ENCODE measurements around the gene HIPK3. TPM values are rescaled to one million over a fixed set of nuclear protein-coding genes. Genes with fewer than 3 reads are reported as not detected.

The HIPK3 gene
- total and polyA plus RNA-seq, 2 donors (not counting 3 experiments of a cell fraction or from before 2014, with no cell fraction given): 13.3 to 36.1 TPM

- no peaks in the 10 kb centered on the region for H3K79me2 ChIP-seq (ENCODE audit: control insufficient read depth, insufficient read depth, low read length)
- no peaks in the 10 kb centered on the region for H3K9me3 ChIP-seq (replicated peaks; ENCODE audit: control insufficient read depth, insufficient read depth, low read length)
- TF ChIP-seq POLR2A (IDR thresholded peaks at IDR 0.05; ENCODE audit: low read depth, low read length) (no peak), EZH2 (IDR thresholded peaks at IDR 0.05; ENCODE audit: borderline replicate concordance, low read depth, low read length, severe bottlenecking) (no peak), MYC (IDR thresholded peaks at IDR 0.05; ENCODE audit: low read depth, low read length) (no peak)
- BruUV-seq (replicated peaks): no TSS peak
- H3K9ac ChIP-seq (replicated peaks; ENCODE audit: extremely low read depth, insufficient read depth, low read length): no peak overlapping the region
- FAIRE-seq (no peak), DNase-seq (ENCODE audit: low read depth, low spot score) (no peak)
- H3K27ac ChIP-seq (ENCODE audit: insufficient read depth, low read depth, low read length): no peak overlapping the region
- no peak overlapping the region for H2AFZ ChIP-seq (ENCODE audit: low read depth, low read length)
- no peaks in the 10 kb centered on the region for H3K4me1 ChIP-seq (ENCODE audit: control insufficient read depth, extremely low read depth, insufficient read depth, low read length)
- H3K4me2 ChIP-seq (ENCODE audit: insufficient read depth, low read length): no peak overlapping the region
- CTCF ChIA-PET: no interaction called here
- no peak overlapping the region for H3K4me3 ChIP-seq (replicated peaks in 1 of 3; ENCODE audit: insufficient read depth in 1 of 3, low read depth in 1 of 3, low read length in 3 of 3)
- dilution Hi-C loops (cut with MboI; ENCODE audit: extremely low pct_ligation_motif_present, low sequenced_read_pairs): no loop called here
- intact Hi-C loops (cut with micrococcal nuclease): no loop called here
- H3K27me3 ChIP-seq (ENCODE audit: control insufficient read depth in 2 of 2, insufficient read depth in 2 of 2, low read length in 2 of 2): no peaks in the 10 kb centered on the region
- no peaks in the 10 kb centered on the region for H4K20me1 ChIP-seq (replicated peaks; ENCODE audit: control insufficient read depth, extremely low read depth, insufficient read depth, low read length)
- H3K36me3 ChIP-seq (ENCODE audit: control insufficient read depth in 2 of 2, extremely low read depth in 1 of 2, insufficient read depth in 2 of 2, low read length in 2 of 2): no peaks in the 10 kb centered on the region
- no peaks in the 10 kb centered on the region for H3K9me1 ChIP-seq (replicated peaks; ENCODE audit: control insufficient read depth, extremely low read depth, insufficient read depth, low read length)
- POLR2A ChIA-PET: no interaction called here
Observed at GRCh38 chr11:33211580-33211979, 45.6 kb upstream of the HIPK3 start.

- POLR2A ChIA-PET: no interaction called here
- CTCF ChIA-PET: interaction anchor here (1.0 to 1.1 kb wide), 2 partner anchors 14 to 18 kb away, joined by 3 read pairs; no protein-coding TSS in a partner anchor
- H3K27ac ChIP-seq (ENCODE audit: insufficient read depth, low read depth, low read length): no peak overlapping the region
- no peaks in the 10 kb centered on the region for H3K27me3 ChIP-seq (ENCODE audit: control insufficient read depth in 2 of 2, insufficient read depth in 2 of 2, low read length in 2 of 2)
- no peaks in the 10 kb centered on the region for H3K9me3 ChIP-seq (replicated peaks; ENCODE audit: control insufficient read depth, insufficient read depth, low read length)
- H4K20me1 ChIP-seq (replicated peaks; ENCODE audit: control insufficient read depth, extremely low read depth, insufficient read depth, low read length): no peaks in the 10 kb centered on the region
- no peaks in the 10 kb centered on the region for H3K9me1 ChIP-seq (replicated peaks; ENCODE audit: control insufficient read depth, extremely low read depth, insufficient read depth, low read length)
- H3K36me3 ChIP-seq (ENCODE audit: control insufficient read depth in 2 of 2, extremely low read depth in 1 of 2, insufficient read depth in 2 of 2, low read length in 2 of 2): no peaks in the 10 kb centered on the region
- H3K9ac ChIP-seq (replicated peaks; ENCODE audit: extremely low read depth, insufficient read depth, low read length): no peak overlapping the region
- no peaks in the 10 kb centered on the region for H3K79me2 ChIP-seq (ENCODE audit: control insufficient read depth, insufficient read depth, low read length)
- intact Hi-C loops (cut with micrococcal nuclease) (no loop called here), dilution Hi-C loops (cut with MboI; ENCODE audit: extremely low pct_ligation_motif_present, low sequenced_read_pairs) (no loop called here)
- H3K4me2 ChIP-seq (ENCODE audit: insufficient read depth, low read length): no peak overlapping the region
- no TSS peak for BruUV-seq (replicated peaks)
- no peaks in the 10 kb centered on the region for H3K4me1 ChIP-seq (ENCODE audit: control insufficient read depth, extremely low read depth, insufficient read depth, low read length)
- no peak overlapping the region for H2AFZ ChIP-seq (ENCODE audit: low read depth, low read length)
- DNase-seq (ENCODE audit: low read depth, low spot score) (no peak), FAIRE-seq (no peak)
- H3K4me3 ChIP-seq (replicated peaks in 1 of 3; ENCODE audit: insufficient read depth in 1 of 3, low read depth in 1 of 3, low read length in 3 of 3): no peak overlapping the region
- TF ChIP-seq JUN (IDR thresholded peaks at IDR 0.05; ENCODE audit: borderline replicate concordance, insufficient read depth, insufficient read length, low read depth) (no peak), POLR2AphosphoS5 (IDR thresholded peaks at IDR 0.05; ENCODE audit: insufficient read depth, low read depth, low read length) (no peak), MYC (IDR thresholded peaks at IDR 0.05; ENCODE audit: low read depth, low read length) (no peak), CTCF (IDR thresholded peaks at IDR 0.05; ENCODE audit: extremely low read depth in 1 of 2, insufficient read depth in 1 of 2, low read depth in 1 of 2, low read length in 2 of 2) (no peak), GATA2 (IDR thresholded peaks at IDR 0.05; ENCODE audit: insufficient read depth, insufficient read length, low read depth, low read length) (no peak), MAX (IDR thresholded peaks at IDR 0.05; ENCODE audit: insufficient read depth, insufficient read length) (no peak), EZH2 (IDR thresholded peaks at IDR 0.05; ENCODE audit: borderline replicate concordance, low read depth, low read length, severe bottlenecking) (no peak), POLR2A (IDR thresholded peaks at IDR 0.05; ENCODE audit: low read depth, low read length) (no peak), FOS (IDR thresholded peaks at IDR 0.05; ENCODE audit: borderline replicate concordance, insufficient read depth, low read length) (no peak)
Observed at GRCh38 chr11:33214187-33214586, 43.0 kb upstream of the HIPK3 start.
